Measurements from ENCODE around the gene ATG7. TPM values are rescaled to one million over a fixed set of nuclear protein-coding genes. Genes with fewer than 3 reads are reported as not detected.
A peak's percentile ranks its signal among the peaks of the same experiment; 100 is the strongest.

Gene ATG7
- total RNA-seq, 4 donors from 2014 or later, result 31.3 to 67.7 (median 51.3) TPM

DNA sequence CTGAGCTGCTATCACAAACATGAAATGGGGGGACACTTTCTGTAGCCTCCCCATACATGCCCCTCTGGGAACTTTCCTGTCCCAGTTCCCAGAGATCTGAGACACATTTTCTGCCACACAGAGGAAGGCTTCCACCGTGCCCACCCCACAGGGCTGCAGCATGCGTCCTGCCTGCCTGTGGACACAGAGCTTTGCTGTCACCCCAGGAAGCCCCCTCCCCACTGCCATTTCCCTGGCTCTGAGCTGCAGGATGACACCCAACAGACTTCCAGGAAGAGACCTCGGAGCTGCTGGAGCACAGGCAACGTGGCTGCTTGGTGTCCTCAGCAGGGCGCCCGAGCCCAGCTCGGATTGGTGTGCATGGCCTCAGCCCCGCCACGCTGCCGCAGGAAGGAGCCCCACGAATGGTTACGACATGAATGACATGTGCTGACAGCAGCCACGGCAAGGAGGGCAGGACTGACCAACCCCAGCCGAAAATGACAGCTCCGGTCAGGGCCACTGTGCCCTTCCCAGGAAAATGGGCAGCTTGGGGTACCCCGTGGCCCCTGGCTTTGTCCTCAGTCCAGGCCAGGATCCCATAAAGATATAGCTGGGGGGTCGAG, 290.2 kb downstream of the ATG7 start:
- H3K36me3 ChIP-seq, result peaks cover 14 to 86% (median 25%) of the 10 kb centered on the region in 3 donors
- intact Hi-C loops (cut with DNase I), result no loop called here
- no peak for DNase-seq

DNA sequence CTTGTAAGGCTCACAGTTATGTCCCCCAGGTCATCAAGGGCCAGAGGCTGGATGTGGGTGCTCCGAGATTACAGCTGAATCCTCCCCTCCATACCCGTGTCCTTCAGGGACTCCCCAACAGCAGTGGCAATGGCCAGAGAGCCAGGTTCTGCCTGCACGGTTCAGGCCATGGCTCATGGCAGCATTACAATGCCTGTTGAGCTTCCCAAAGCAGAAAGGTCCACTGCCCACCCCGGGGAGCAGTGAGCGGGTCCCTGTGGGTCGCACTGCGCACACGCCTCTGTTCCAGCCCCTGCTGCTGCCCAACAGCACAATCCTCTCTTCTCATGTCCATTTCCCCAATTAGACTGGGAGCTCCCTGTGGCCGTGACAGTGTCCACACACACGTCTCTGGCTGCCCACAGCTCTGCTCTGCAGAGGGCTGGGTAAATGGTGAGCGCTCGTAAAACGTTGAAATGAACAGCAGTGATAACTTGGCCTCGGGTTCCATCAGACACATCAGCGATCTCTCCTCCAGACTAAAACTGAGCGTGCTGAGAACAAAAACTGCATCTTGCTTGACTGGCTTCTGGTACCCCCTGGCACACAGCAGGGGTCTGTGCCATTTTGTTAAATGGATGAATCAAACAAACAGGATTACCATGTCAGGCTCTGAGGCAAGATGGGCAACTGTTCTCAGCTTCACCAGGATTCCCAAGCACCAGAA, 291.1 kb downstream of the ATG7 start:
- intact Hi-C loops (cut with DNase I), result no loop called here
- Histone ChIP-seq H3K27ac (no peak overlapping the region), H3K27me3 (no peaks in the 10 kb centered on the region), H3K9me3 (no peaks in the 10 kb centered on the region), H3K4me1 (peaks cover 33 to 94% (median 45%) of the 10 kb centered on the region in 3 donors), H3K4me3 (no peak overlapping the region), H3K36me3 (peaks cover 13 to 85% (median 25%) of the 10 kb centered on the region in 3 donors)
- DNase-seq, result no peak
- WGBS, 2 donors, result 89 to 96% methylated on average over 5 to 9 of the region's 16 CpGs
- TF ChIP-seq, protein P1, sequence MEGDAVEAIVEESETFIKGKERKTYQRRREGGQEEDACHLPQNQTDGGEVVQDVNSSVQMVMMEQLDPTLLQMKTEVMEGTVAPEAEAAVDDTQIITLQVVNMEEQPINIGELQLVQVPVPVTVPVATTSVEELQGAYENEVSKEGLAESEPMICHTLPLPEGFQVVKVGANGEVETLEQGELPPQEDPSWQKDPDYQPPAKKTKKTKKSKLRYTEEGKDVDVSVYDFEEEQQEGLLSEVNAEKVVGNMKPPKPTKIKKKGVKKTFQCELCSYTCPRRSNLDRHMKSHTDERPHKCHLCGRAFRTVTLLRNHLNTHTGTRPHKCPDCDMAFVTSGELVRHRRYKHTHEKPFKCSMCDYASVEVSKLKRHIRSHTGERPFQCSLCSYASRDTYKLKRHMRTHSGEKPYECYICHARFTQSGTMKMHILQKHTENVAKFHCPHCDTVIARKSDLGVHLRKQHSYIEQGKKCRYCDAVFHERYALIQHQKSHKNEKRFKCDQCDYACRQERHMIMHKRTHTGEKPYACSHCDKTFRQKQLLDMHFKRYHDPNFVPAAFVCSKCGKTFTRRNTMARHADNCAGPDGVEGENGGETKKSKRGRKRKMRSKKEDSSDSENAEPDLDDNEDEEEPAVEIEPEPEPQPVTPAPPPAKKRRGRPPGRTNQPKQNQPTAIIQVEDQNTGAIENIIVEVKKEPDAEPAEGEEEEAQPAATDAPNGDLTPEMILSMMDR (IDR thresholded peaks at IDR 0.05), result no peak
- TF ChIP-seq POLR2A (IDR thresholded peaks at IDR 0.05), result no peak

More for the DNA sequence above, 290.2 kb downstream of the ATG7 start:
- TF ChIP-seq, protein P1 (IDR thresholded peaks at IDR 0.05), result no peak
- TF ChIP-seq POLR2A (IDR thresholded peaks at IDR 0.05), result no peak
- H3K27me3 ChIP-seq, result no peaks in the 10 kb centered on the region
- H3K9me3 ChIP-seq, result no peaks in the 10 kb centered on the region
- peaks cover 33 to 94% (median 47%) of the 10 kb centered on the region in 3 donors for H3K4me1 ChIP-seq
- no peak overlapping the region for H3K4me3 ChIP-seq
- H3K27ac ChIP-seq, result peak overlapping the region in 3 of 4 donors; percentile 9 to 71 (median 11)
- 80 to 83% methylated on average over 1 of the region's 17 CpGs for WGBS, 2 donors

DNA sequence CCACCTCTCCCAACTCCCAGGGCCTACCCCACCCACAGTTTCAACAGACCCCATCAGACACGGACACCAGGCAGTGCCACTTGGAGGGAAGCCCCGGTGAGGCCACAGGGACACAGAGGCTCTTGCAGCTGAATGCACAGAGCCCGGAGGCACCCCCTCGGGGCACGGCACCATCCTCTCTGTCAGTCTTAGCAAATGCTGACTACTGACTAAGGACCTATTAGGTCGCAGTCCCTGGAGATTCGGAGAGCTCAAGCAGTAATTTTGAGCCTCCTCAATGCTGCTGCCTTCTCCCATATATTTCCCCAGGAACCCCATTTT, 291.6 kb downstream of the ATG7 start:
- WGBS, 2 donors, result 84 to 96% methylated on average over 4 to 5 of the region's 7 CpGs
- no peak overlapping the region for H3K4me3 ChIP-seq
- DNase-seq, result no peak
- peaks cover 38 to 94% (median 45%) of the 10 kb centered on the region in 3 donors for H3K4me1 ChIP-seq
- peak overlapping the region in 1 of 4 donors; percentile 6 for H3K27ac ChIP-seq
- intact Hi-C loops (cut with DNase I), result no loop called here
- H3K9me3 ChIP-seq, result no peaks in the 10 kb centered on the region
- H3K27me3 ChIP-seq, result no peaks in the 10 kb centered on the region
- peaks cover 7 to 80% (median 25%) of the 10 kb centered on the region in 3 donors for H3K36me3 ChIP-seq
- TF ChIP-seq, protein P1 (IDR thresholded peaks at IDR 0.05), result no peak
- TF ChIP-seq POLR2A (IDR thresholded peaks at IDR 0.05), result no peak

DNA sequence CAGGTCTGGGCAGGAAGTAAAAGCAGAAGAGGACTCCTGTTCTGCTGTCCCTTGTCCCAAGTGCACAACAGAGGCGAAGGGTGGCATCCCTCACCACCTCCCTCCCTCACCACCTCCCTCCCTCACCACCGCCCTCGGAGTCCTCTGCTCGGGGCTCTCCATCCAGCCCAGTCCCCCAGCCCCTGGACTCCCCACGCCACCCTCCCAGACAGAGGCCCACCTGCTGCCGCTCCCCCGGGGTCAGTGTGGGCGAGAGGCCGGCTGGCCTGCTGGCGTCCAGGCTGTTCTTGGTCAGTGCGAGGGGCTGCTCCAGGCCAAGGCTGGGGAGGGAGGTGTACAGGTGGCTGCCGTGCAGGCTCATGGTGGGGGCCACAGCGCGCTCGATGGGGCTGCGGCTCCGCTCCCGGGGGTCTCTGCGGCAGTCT, 292.4 kb downstream of the ATG7 start:
- H3K27me3 ChIP-seq, result no peaks in the 10 kb centered on the region
- WGBS, 2 donors, result 43 to 78% methylated on average over 3 to 5 of the region's 19 CpGs
- intact Hi-C loops (cut with DNase I), result no loop called here
- peak overlapping the region in 1 of 4 donors; percentile 13 for H3K27ac ChIP-seq
- DNase-seq, result no peak
- H3K4me1 ChIP-seq, result peaks cover 41 to 94% (median 44%) of the 10 kb centered on the region in 3 donors
- TF ChIP-seq POLR2A (IDR thresholded peaks at IDR 0.05), result no peak
- TF ChIP-seq, protein P1 (IDR thresholded peaks at IDR 0.05), result no peak
- peaks cover 0 to 72% (median 22%) of the 10 kb centered on the region in 3 donors for H3K36me3 ChIP-seq
- no peaks in the 10 kb centered on the region for H3K9me3 ChIP-seq
- H3K4me3 ChIP-seq, result no peak overlapping the region

DNA sequence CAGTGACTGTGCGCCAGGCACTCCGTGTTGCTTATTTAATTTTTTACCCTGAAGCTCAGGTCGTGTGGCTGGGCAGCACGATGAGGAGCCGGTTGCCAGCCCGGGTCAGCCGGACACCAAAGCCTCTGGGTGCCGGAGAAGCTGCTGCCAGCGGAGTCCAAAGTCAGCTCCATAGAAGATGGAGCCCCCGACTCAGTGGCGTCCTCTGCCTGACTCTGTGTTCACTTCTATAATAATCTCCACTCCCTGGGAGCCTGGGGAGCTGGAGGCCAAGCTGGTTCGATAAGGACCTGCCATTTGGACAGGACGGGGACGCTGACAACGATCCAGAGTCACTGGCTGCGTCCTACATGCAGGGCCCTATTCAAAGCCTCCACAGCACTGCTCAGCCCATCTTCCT, 292.9 kb downstream of the ATG7 start:
- Histone ChIP-seq H3K9me3 (no peaks in the 10 kb centered on the region), H3K36me3 (peaks cover 0 to 67% (median 22%) of the 10 kb centered on the region in 3 donors), H3K4me1 (peaks cover 39 to 94% (median 42%) of the 10 kb centered on the region in 3 donors), H3K27me3 (no peaks in the 10 kb centered on the region), H3K4me3 (no peak overlapping the region), H3K27ac (no peak overlapping the region)
- no peak for DNase-seq
- TF ChIP-seq POLR2A (IDR thresholded peaks at IDR 0.05), result no peak
- TF ChIP-seq, protein P1 (IDR thresholded peaks at IDR 0.05), result no peak
- intact Hi-C loops (cut with DNase I), result no loop called here
- 78 to 90% methylated on average over 7 to 9 of the region's 16 CpGs for whole genome bisulfite sequencing, 2 donors
